CD14-positive monocyte (primary cell): ENCODE measurements around the gene DPF1. TPM values are rescaled to one million over a fixed set of nuclear protein-coding genes. Genes with fewer than 3 reads are reported as not detected.

Source experiments
- DNase-seq, 3 donors: peaks; one replicate each; pipeline ENCODE4 v3.0.0-alpha.2; 2011 to 2022
- H2AFZ ChIP-seq: 2 replicates; pipeline ENCODE4 v1.6.0; 2012; ENCODE audit warnings: mild to moderate bottlenecking, low read depth, low read length, inconsistent platforms; ENCODE audit not compliant: insufficient read depth, poor library complexity, severe bottlenecking
- H3K27ac ChIP-seq, 2 donors: 1 replicate in 1 of 2; 2 replicates in 1 of 2; pipeline ENCODE4 v1.5.1; 2012 to 2013; ENCODE audit warnings: low read length in 2 of 2, control low read depth in 1 of 2, inconsistent platforms in 1 of 2, low read depth in 1 of 2, mild to moderate bottlenecking in 1 of 2
- H3K27me3 ChIP-seq, 2 donors: one replicate each; pipeline versions ENCODE4 v1.6.0 to v1.6.1; 2011 to 2013; ENCODE audit warnings: low read length in 2 of 2; ENCODE audit not compliant: control insufficient read depth in 2 of 2, insufficient read depth in 2 of 2
- H3K36me3 ChIP-seq, 2 donors: replicated peaks in 1 of 2; 1 replicate in 1 of 2; 2 replicates in 1 of 2; pipeline versions ENCODE4 v1.5.1 to v1.6.1; 2012 to 2013; ENCODE audit warnings: low read length in 2 of 2, control low read depth in 1 of 2, inconsistent platforms in 1 of 2, mild to moderate bottlenecking in 1 of 2; ENCODE audit not compliant: insufficient read depth in 2 of 2, control insufficient read depth in 1 of 2
- H3K4me1 ChIP-seq, 2 donors: 1 replicate in 1 of 2; 2 replicates in 1 of 2; pipeline versions ENCODE4 v1.5.1 to v1.6.1; 2012 to 2013; ENCODE audit warnings: low read length in 2 of 2, control low read depth in 1 of 2, inconsistent platforms in 1 of 2, mild to moderate bottlenecking in 1 of 2, moderate library complexity in 1 of 2; ENCODE audit not compliant: insufficient read depth in 2 of 2, control insufficient read depth in 1 of 2
- H3K4me2 ChIP-seq: replicated peaks from 2 replicates; pipeline ENCODE3; 2012; ENCODE audit warnings: low read length, moderate library complexity, mild to moderate bottlenecking; ENCODE audit not compliant: poor library complexity, severe bottlenecking; ENCODE audit errors: extremely low read depth
- H3K4me3 ChIP-seq, 3 experiments: fragments of 200-600 bp in 1 of 3; sonication (generic) in 1 of 3; replicated peaks in 1 of 3; 1 replicate in 2 of 3; 2 replicates in 1 of 3; pipeline ENCODE4 v1.5.1; 2011 to 2013; ENCODE audit warnings: low read length in 3 of 3, mild to moderate bottlenecking in 3 of 3, control low read depth in 2 of 3, low read depth in 2 of 3, inconsistent platforms in 1 of 3, moderate library complexity in 1 of 3
- H3K79me2 ChIP-seq: 2 replicates; pipeline ENCODE4 v1.6.0; 2012; ENCODE audit warnings: mild to moderate bottlenecking, control low read depth, inconsistent platforms, low read length, moderate library complexity; ENCODE audit not compliant: insufficient read depth
- H3K9ac ChIP-seq: 2 replicates; pipeline ENCODE4 v1.6.0; 2017; ENCODE audit warnings: low read length, mild to moderate bottlenecking; ENCODE audit not compliant: insufficient read depth, poor library complexity, severe bottlenecking
- H3K9me3 ChIP-seq, 2 donors: replicated peaks in 1 of 2; 1 replicate in 1 of 2; 2 replicates in 1 of 2; pipeline versions ENCODE4 v1.5.1 to v1.6.1; 2012 to 2013; ENCODE audit warnings: low read length in 2 of 2, control low read depth in 1 of 2; ENCODE audit not compliant: control insufficient read depth in 1 of 2, insufficient read depth in 1 of 2
- H4K20me1 ChIP-seq: 2 replicates; pipeline ENCODE4 v1.6.0; 2012; ENCODE audit warnings: mild to moderate bottlenecking, low read length, control low read depth, moderate library complexity; ENCODE audit not compliant: insufficient read depth
- H3K27ac Mint-ChIP-seq, 7 donors: one replicate each; pipeline ENCODE4 v1.8.0; 2020; ENCODE audit warnings: mild to moderate bottlenecking in 7 of 7, mixed read lengths in 7 of 7, moderate library complexity in 6 of 7, inconsistent platforms in 2 of 7
- H3K27me3 Mint-ChIP-seq, 3 donors: one replicate each; pipeline ENCODE4 v1.8.0; 2021 to 2022; ENCODE audit warnings: low read depth in 3 of 3, mild to moderate bottlenecking in 3 of 3, mixed read lengths in 3 of 3, moderate library complexity in 3 of 3, inconsistent platforms in 1 of 3
- H3K36me3 Mint-ChIP-seq, 2 donors: one replicate each; pipeline ENCODE4 v1.8.0; 2020; ENCODE audit warnings: mixed read lengths in 2 of 2, inconsistent platforms in 1 of 2, mild to moderate bottlenecking in 1 of 2
- H3K4me1 Mint-ChIP-seq: one replicate; pipeline ENCODE4 v1.8.0; 2020; ENCODE audit warnings: mild to moderate bottlenecking, mixed read lengths
- H3K4me3 Mint-ChIP-seq, 2 donors: one replicate each; pipeline ENCODE4 v1.8.0; 2020; ENCODE audit warnings: mild to moderate bottlenecking in 2 of 2, mixed read lengths in 2 of 2, moderate library complexity in 1 of 2
- H3K9me3 Mint-ChIP-seq, 7 donors: one replicate each; pipeline ENCODE4 v1.8.0; 2020 to 2022; ENCODE audit warnings: mixed read lengths in 7 of 7, mild to moderate bottlenecking in 6 of 7, moderate library complexity in 6 of 7, inconsistent platforms in 2 of 7
- WGBS: methylation state at CpG from one replicate; pipeline ENCODE4 v1.1.5; 2013; ENCODE audit warnings: missing lambda C conversion rate; ENCODE audit not compliant: insufficient coverage; 5-methylcytosine and 5-hydroxymethylcytosine counted together
- intact Hi-C, 2 donors: fragments of 100-400 bp; cut with micrococcal nuclease; formaldehyde crosslinking; loops; one replicate each; pipeline versions ENCODE4 v1.15.0 to v1.15.1; 2023
- polyA plus RNA-seq, 3 donors: library from polyadenylated mRNA; depleted of rRNA in 1 of 3; unstranded in 2 of 3; stranded (reverse) in 1 of 3; fragments of 300-500 nt in 2 of 3; fragments of >200 nt in 1 of 3; fragmentation: Illumina TruSeq in 2 of 3; gene quantifications; 1 replicate in 2 of 3; 2 replicates in 1 of 3; pipeline ENCODE4 v1.2.3, GENCODE V29; 2012 to 2021
- TF ChIP-seq, protein P1 (sequence below): fragments of 200-600 bp; IDR thresholded peaks from one replicate; pipeline ENCODE4 v1.8.0; 2022; ENCODE audit warnings: antibody characterized with exemption, mild to moderate bottlenecking

Gene DPF1
- polyA plus RNA-seq, 3 donors, result not detected

DNA sequence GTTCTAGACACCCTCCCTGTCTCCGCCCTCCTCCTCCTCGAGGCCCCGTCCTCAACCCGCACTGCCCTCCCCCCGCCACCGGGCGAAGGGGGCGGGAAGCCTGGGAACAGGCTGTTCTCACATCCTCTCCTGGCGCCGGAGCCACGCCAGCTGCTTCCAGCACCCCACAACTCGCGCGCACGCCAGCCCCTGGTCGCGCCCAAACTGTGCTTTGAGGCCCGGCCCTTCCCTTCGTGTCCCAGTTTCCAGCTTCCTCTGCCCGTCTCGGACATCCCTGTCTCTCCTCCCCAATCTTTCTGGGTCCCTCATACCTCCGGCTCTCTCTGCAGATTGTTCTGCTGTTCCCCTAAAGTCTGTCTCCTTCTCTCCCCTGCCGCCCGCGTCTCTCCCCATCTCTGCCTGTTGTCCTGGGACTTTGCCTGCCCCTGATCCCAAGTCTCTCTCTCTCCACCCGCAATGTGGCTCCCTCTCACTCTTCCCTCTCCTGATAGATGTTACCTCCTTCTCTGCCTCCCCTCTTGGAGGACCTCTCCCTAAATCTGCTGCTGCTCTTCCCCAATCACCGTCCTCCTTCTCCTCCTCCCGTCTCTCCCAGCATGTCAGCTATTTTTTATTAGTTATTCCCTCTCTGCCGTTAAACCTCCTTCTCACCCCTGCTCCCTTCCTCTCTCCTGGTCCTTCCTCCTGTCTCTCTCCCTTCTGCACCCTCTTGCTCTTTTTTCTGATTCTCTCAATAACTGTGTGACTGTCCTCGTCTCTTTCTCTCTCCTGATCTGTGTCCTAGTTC lies 14.2 kb downstream of the DPF1 start:
- Histone ChIP-seq H3K27ac (no peak overlapping the region), H3K36me3 (no peaks in the 10 kb centered on the region), H4K20me1 (no peaks in the 10 kb centered on the region), H3K9ac (no peak overlapping the region), H3K4me1 (no peaks in the 10 kb centered on the region), H3K4me3 (no peak overlapping the region), H3K79me2 (no peaks in the 10 kb centered on the region), H3K9me3 (peaks cover 0 to 11% of the 10 kb centered on the region in 2 donors), H2AFZ (no peak overlapping the region), H3K27me3 (peaks cover 20 to 49% of the 10 kb centered on the region in 2 donors), H3K4me2 (no peak overlapping the region)
- no peak for DNase-seq
- Mint-ChIP-seq H3K4me1 (peaks cover 16% of the 10 kb centered on the region), H3K36me3 (peaks cover 14 to 22% of the 10 kb centered on the region in 2 donors), H3K27me3 (peaks cover 53 to 67% (median 63%) of the 10 kb centered on the region in 3 donors), H3K4me3 (peak overlapping the region in 1 of 2 donors; percentile 81), H3K9me3 (peaks cover 0 to 17% (median 4%) of the 10 kb centered on the region in 7 donors), H3K27ac (no peak overlapping the region)
- intact Hi-C loops, result no loop called here
- TF ChIP-seq, protein P1, sequence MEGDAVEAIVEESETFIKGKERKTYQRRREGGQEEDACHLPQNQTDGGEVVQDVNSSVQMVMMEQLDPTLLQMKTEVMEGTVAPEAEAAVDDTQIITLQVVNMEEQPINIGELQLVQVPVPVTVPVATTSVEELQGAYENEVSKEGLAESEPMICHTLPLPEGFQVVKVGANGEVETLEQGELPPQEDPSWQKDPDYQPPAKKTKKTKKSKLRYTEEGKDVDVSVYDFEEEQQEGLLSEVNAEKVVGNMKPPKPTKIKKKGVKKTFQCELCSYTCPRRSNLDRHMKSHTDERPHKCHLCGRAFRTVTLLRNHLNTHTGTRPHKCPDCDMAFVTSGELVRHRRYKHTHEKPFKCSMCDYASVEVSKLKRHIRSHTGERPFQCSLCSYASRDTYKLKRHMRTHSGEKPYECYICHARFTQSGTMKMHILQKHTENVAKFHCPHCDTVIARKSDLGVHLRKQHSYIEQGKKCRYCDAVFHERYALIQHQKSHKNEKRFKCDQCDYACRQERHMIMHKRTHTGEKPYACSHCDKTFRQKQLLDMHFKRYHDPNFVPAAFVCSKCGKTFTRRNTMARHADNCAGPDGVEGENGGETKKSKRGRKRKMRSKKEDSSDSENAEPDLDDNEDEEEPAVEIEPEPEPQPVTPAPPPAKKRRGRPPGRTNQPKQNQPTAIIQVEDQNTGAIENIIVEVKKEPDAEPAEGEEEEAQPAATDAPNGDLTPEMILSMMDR, result no peak
- 3% methylated on average over 29 of the region's 30 CpGs for WGBS

DNA sequence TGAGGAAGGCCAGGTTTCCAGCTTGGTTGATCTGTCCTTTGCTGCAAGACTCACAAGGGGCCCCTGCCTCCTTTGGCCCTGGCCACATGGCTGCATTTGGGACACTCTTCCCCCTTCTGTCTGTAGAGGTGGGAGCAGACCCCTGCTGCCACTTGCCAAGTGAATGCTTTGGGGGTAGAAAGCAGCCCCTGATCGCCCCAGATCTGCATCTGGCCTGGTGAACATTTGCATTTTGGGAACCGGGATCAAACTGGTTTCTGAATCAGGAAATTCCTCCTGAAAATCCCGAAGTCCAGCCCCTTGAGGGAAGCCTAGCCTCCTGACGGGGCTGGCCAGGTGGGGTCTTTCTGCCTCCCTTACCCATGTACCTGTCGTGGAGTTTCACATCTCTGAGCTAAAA lies 14.9 kb downstream of the DPF1 start:
- Mint-ChIP-seq H3K27ac (no peak overlapping the region), H3K9me3 (peaks cover 0 to 16% (median 4%) of the 10 kb centered on the region in 7 donors), H3K4me3 (peak overlapping the region in 1 of 2 donors; percentile 81), H3K36me3 (peaks cover 17 to 28% of the 10 kb centered on the region in 2 donors), H3K4me1 (peaks cover 15% of the 10 kb centered on the region), H3K27me3 (peaks cover 47 to 60% (median 58%) of the 10 kb centered on the region in 3 donors)
- H3K27ac ChIP-seq, result no peak overlapping the region
- peaks cover 20 to 42% of the 10 kb centered on the region in 2 donors for H3K27me3 ChIP-seq
- H3K4me3 ChIP-seq, result no peak overlapping the region
- no peaks in the 10 kb centered on the region for H4K20me1 ChIP-seq
- no peak overlapping the region for H3K4me2 ChIP-seq
- WGBS, result 51% methylated on average over 4 of the region's 5 CpGs
- H3K79me2 ChIP-seq, result no peaks in the 10 kb centered on the region
- no peak for DNase-seq
- intact Hi-C loops, result no loop called here
- H3K9ac ChIP-seq, result no peak overlapping the region
- TF ChIP-seq, protein P1, result no peak
- peaks cover 0 to 11% of the 10 kb centered on the region in 2 donors for H3K9me3 ChIP-seq
- H3K36me3 ChIP-seq, result no peaks in the 10 kb centered on the region
- H2AFZ ChIP-seq, result no peak overlapping the region
- no peaks in the 10 kb centered on the region for H3K4me1 ChIP-seq
